RWPE1 (cell line): ENCODE results near the gene UBE2R2.
A peak's percentile ranks its signal among the peaks of the same experiment; 100 is the strongest.
"Not testable (repeated sequence)": the region's sequence is repeated elsewhere in the genome, so short reads cannot be mapped to it uniquely, and the experiment has no call there.

Experiments
- CTCF ChIA-PET: fragments of 350-600 bp; sonication (Branson Sonifier 250); formaldehyde crosslinking; extraction: SDS; loops from one replicate; lab custom pipeline; 2021; lab: Yijun Ruan, JAX
- POLR2A ChIA-PET: fragments of 400-600 bp; formaldehyde crosslinking; extraction: SDS; loops from one replicate; lab custom pipeline; 2020; ENCODE audit warnings: antibody characterized with exemption; ENCODE audit not compliant: low non-redundant PET; lab: Yijun Ruan, JAX
- DNase-seq: peaks from one replicate; pipeline ENCODE4 v3.0.0; 2012; ENCODE audit warnings: low spot score
- H3K27ac ChIP-seq: fragments of 450-650 bp; 2 replicates; pipeline ENCODE4 v1.5.1; 2017
- CTCF ChIP-seq: fragments of 450-650 bp; conservative IDR thresholded peaks from 2 replicates; pipeline ENCODE4 v1.5.1; 2017; ENCODE audit warnings: low read depth, mild to moderate bottlenecking

UBE2R2 gene, protein sequence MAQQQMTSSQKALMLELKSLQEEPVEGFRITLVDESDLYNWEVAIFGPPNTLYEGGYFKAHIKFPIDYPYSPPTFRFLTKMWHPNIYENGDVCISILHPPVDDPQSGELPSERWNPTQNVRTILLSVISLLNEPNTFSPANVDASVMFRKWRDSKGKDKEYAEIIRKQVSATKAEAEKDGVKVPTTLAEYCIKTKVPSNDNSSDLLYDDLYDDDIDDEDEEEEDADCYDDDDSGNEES

GRCh38 chr9:33816327-33817252, at the start of gene UBE2R2:
Gene UBE2R2 (plus strand): TSS chr9:33817160. CDS start chr9:33817758, 598 bp downstream.
- peak; percentile 98 for DNase-seq
- H3K27ac ChIP-seq: peak within 1 kb of the TSS; percentile 95
- ChIA-PET POLR2A (interaction anchor here (0.9 kb wide), 1 partner anchor 18 kb away, joined by 3 read pairs; no protein-coding TSS in a partner anchor), CTCF (interaction anchor here (0.7 to 1.6 kb wide), 4 partner anchors 10 to 109 kb away, joined by 3 to 7 read pairs (median 4); no protein-coding TSS in a partner anchor)
- no peak for TF ChIP-seq CTCF

DNA sequence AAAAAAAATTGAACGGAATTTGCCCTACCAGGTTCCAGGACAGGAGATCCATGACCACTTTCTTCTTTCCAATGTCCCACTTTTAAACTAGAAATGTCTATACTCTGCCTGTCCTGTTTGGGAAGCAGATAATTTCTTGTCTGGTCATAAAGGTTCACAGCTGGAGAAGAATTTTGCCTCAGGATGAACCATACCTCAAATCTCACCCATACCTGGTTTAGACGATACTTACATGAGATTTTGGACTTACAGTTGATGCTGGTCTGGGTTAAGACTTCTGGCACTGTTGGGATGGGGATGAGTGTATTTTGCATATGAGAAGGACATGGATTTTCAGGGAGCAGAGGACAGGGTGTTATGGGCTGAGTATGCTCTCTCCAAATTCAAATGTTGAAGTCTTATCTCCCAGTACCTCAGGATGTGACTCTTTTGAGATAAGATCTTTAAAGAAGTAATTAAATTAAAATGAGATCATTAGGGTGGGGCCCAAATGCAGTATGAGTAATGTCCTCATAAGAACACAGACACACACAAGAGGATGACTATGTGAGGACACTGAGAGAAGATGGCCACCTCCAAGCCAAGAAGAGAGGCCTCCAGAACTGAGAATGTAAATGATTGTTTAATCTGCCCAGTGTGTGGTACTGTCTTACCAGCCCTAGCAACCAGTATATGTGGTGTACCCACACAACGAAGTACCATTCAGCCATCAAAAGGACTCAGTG, 46.6 kb upstream of the UBE2R2 start:
- H3K27ac ChIP-seq: peak overlapping the region; percentile 51
- CTCF ChIA-PET, POLR2A ChIA-PET, DNase-seq: not testable (repeated sequence)

DNA sequence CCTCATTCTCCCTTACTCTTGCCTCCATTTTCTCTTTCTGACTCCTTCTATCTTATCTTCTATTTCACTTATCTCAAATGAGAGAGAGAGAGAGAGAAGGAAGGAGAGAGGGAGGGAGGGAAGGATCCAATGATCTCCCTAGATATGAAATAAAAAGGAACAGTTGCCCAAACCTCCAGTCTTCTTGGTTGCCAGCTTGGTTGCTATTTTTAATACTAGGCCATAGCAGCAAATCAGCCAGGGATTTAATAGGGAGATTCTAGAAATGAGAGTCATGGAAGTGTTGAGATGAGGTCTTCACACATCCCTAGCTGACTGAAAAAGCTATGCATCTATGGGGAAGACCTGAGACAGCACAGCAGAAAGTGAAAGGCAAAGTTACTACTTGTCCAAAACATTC, 43.8 kb upstream of the UBE2R2 start:
- H3K27ac ChIP-seq, CTCF ChIA-PET, DNase-seq, POLR2A ChIA-PET: not testable (repeated sequence)

DNA sequence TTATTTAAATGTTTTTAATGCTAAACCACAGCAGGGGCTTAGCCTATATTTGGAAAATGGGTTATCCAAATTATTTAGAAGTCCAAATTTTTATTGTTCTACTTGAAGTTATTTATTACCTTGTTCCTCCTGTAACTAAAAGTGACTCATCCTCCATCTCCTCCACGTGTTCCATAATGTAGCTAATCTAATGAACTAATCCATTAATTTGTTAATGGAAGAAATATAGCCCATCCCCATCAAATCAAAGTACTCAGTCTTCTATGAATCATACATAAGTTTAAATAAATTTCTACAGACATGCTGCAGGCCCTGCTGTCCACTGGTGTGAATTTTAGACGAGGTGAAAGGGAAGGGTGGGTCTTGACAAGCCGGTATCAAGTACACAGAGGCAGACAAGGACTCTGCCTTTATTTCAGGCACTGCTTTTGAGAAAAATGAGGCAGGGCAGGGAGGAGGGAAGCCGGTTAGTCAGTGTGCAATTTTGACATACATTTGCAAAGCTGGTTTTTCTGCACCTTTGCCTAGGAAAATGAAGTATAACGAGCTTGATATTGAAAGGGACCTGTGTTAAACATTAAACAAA, 42.8 kb upstream of the UBE2R2 start:
- POLR2A ChIA-PET, DNase-seq: not testable (repeated sequence)
- CTCF ChIA-PET: interaction anchor here (0.6 to 1.1 kb wide), 2 partner anchors 18 to 53 kb away, joined by 4 read pairs; no protein-coding TSS in a partner anchor
- H3K27ac ChIP-seq: peak overlapping the region; percentile 37; the same call in 1 of the 2 replicates

- ChIA-PET CTCF (interaction anchor here (0.7 kb wide), 1 partner anchor 39 kb away, joined by 5 read pairs; no protein-coding TSS in a partner anchor), POLR2A (no interaction called here)
These were observed 40.4 kb upstream of the UBE2R2 start for GRCh38 chr9:33776578-33776977.

DNA sequence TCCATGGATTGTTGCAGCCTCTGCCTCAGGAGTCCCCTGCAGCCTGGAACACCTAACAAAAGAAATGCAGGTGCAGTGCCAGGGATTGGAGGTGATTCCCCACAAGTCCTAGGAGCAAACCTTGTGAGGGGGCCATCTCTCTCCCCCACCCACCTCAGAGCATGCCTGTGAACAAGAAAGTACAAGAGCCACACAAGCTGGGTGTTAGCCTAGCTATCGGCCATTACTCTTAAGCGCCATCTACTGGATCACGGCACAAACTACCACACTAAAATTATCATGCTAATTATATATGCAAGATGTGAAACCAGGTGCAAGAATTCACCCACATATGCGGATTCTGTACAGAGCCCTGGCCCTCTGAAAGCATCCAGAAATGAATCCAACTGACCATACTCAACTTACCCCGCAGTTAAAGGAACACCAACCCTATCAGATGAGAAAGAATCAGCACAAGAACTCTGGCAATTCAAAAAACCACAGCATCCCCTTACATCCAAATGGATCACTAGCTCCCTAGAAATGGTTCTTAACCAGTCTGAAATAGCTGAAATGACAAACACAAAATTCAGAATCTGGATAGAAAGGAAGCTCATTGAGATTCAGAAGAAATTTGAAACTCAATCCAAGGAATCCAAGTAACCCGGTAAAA, 38.1 kb upstream of the UBE2R2 start:
- DNase-seq: peak; percentile 71
- ChIA-PET POLR2A (no interaction called here), CTCF (interaction anchor here (0.5 to 2.6 kb wide), 9 partner anchors 15 to 430 kb away, joined by 3 to 15 read pairs (median 3); no protein-coding TSS in a partner anchor)
- H3K27ac ChIP-seq: peak overlapping the region; percentile 91
- TF ChIP-seq CTCF: peak; percentile 98

More at GRCh38 chr9:33776578-33776977, 40.4 kb upstream of the UBE2R2 start:
- TF ChIP-seq CTCF: no peak
- no peak for DNase-seq
- H3K27ac ChIP-seq: no peak overlapping the region

DNA sequence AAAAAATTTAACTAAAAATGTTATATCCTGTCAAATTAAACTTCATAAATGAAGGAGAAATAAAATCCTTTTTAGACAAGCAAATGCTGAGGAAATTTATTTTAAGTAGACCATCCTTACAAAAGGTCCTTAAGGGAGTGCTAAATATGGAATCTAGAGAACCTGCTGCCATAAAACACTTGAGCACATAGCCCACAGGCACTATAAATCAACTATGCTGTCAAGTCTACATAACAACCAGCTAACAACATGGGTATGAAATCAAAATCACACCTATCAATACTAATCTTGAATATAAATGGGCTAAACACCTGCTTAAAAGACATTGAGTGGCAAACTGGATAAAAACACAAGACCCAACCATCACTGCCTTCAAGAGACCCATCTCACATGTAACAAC, 36.7 kb upstream of the UBE2R2 start:
- DNase-seq: no peak
- TF ChIP-seq CTCF: no peak
- ChIA-PET CTCF (interaction anchor here (0.7 to 2.6 kb wide), 2 partner anchors 35 to 42 kb away, joined by 4 to 15 read pairs; no protein-coding TSS in a partner anchor), POLR2A (no interaction called here)
- no peak overlapping the region for H3K27ac ChIP-seq
